H9 (cell line): ENCODE results near the gene IL20RA. TPM values are rescaled to one million over a fixed set of nuclear protein-coding genes. Genes with fewer than 3 reads are reported as not detected.

ENCODE experiments used
- DNase-seq: peaks from one replicate; pipeline ENCODE4 v3.0.0-alpha.2; 2017
- H2AFZ ChIP-seq: one replicate; pipeline ENCODE4 v1.6.1; 2013; ENCODE audit warnings: mild to moderate bottlenecking, low read length, control low read depth, moderate library complexity
- H2AK5ac ChIP-seq: 2 replicates; pipeline ENCODE4 v1.6.1; 2013; ENCODE audit warnings: low read length, control low read depth, mixed read lengths; ENCODE audit not compliant: insufficient read length
- H2BK120ac ChIP-seq: one replicate; pipeline ENCODE4 v1.6.1; 2013; ENCODE audit warnings: low read depth, mild to moderate bottlenecking, low read length, control low read depth, inconsistent platforms; ENCODE audit not compliant: poor library complexity, severe bottlenecking
- H2BK12ac ChIP-seq: 2 replicates; pipeline ENCODE4 v1.6.1; 2013; ENCODE audit warnings: low read length, control low read depth, mixed read lengths, low read depth; ENCODE audit not compliant: insufficient read length
- H2BK15ac ChIP-seq: 2 replicates; pipeline ENCODE4 v1.6.1; 2013; ENCODE audit warnings: low read depth, low read length, control low read depth
- H2BK20ac ChIP-seq: one replicate; pipeline ENCODE4 v1.6.1; 2013; ENCODE audit warnings: low read depth, mild to moderate bottlenecking, low read length, control low read depth, inconsistent platforms; ENCODE audit not compliant: poor library complexity, severe bottlenecking
- H2BK5ac ChIP-seq: 2 replicates; pipeline ENCODE4 v1.6.1; 2013; ENCODE audit warnings: low read length, control low read depth, mixed read lengths; ENCODE audit not compliant: insufficient read length
- H3K14ac ChIP-seq: 2 replicates; pipeline ENCODE4 v1.6.1; 2013; ENCODE audit warnings: low read length, control low read depth; ENCODE audit not compliant: insufficient read depth
- H3K18ac ChIP-seq: 2 replicates; pipeline ENCODE4 v1.6.1; 2013; ENCODE audit warnings: low read depth, mild to moderate bottlenecking, mixed read lengths, low read length, control low read depth; ENCODE audit not compliant: insufficient read length
- H3K23ac ChIP-seq: 2 replicates; pipeline ENCODE4 v1.6.1; 2013; ENCODE audit warnings: low read length, control low read depth, mixed read lengths, low read depth; ENCODE audit not compliant: insufficient read length
- H3K23me2 ChIP-seq: 2 replicates; pipeline ENCODE4 v1.6.1; 2013; ENCODE audit warnings: low read depth, mild to moderate bottlenecking, mixed read lengths, low read length, control low read depth; ENCODE audit not compliant: insufficient read length, poor library complexity, severe bottlenecking
- H3K27ac ChIP-seq: 2 replicates; pipeline ENCODE4 v1.5.1; 2013; ENCODE audit warnings: low read length, control low read depth, mixed read lengths, low read depth; ENCODE audit not compliant: insufficient read length
- H3K27me3 ChIP-seq: 2 replicates; pipeline ENCODE4 v1.6.1; 2013; ENCODE audit warnings: low read length, control low read depth, inconsistent platforms; ENCODE audit not compliant: insufficient read depth
- H3K4ac ChIP-seq: 2 replicates; pipeline ENCODE4 v1.6.1; 2013; ENCODE audit warnings: low read depth, mild to moderate bottlenecking, control low read depth, inconsistent platforms, low read length, moderate library complexity
- H3K4me1 ChIP-seq: 2 replicates; pipeline ENCODE4 v1.6.1; 2013; ENCODE audit warnings: low read length, control low read depth, inconsistent platforms; ENCODE audit not compliant: insufficient read depth
- H3K4me2 ChIP-seq: 2 replicates; pipeline ENCODE4 v1.6.1; 2013; ENCODE audit warnings: low read length, control low read depth, mixed read lengths; ENCODE audit not compliant: insufficient read length, insufficient read depth
- H3K56ac ChIP-seq: 2 replicates; pipeline ENCODE4 v1.6.1; 2013; ENCODE audit warnings: low read depth, mild to moderate bottlenecking, mixed read lengths, low read length, control low read depth; ENCODE audit not compliant: insufficient read length
- H3K79me1 ChIP-seq: 2 replicates; pipeline ENCODE4 v1.6.1; 2013; ENCODE audit warnings: low read depth, mild to moderate bottlenecking, moderate library complexity, low read length, control low read depth, inconsistent platforms; ENCODE audit not compliant: insufficient read depth, poor library complexity, severe bottlenecking
- H3K79me2 ChIP-seq: 2 replicates; pipeline ENCODE4 v1.6.1; 2013; ENCODE audit warnings: low read length, control low read depth, inconsistent platforms; ENCODE audit not compliant: insufficient read depth
- H3K9ac ChIP-seq: 2 replicates; pipeline ENCODE4 v1.6.1; 2013; ENCODE audit warnings: low read length, control low read depth, mixed read lengths; ENCODE audit not compliant: insufficient read length; ENCODE audit errors: extremely low read depth
- H3K9me3 ChIP-seq: one replicate; pipeline ENCODE4 v1.6.1; 2013; ENCODE audit warnings: low read depth, low read length, inconsistent platforms; ENCODE audit not compliant: control insufficient read depth
- H3T11ph ChIP-seq: one replicate; pipeline ENCODE4 v1.6.1; 2013; ENCODE audit warnings: mild to moderate bottlenecking, low read length, control low read depth, inconsistent platforms
- H4K20me1 ChIP-seq: one replicate; pipeline ENCODE4 v1.6.1; 2013; ENCODE audit not compliant: control insufficient read depth, insufficient read length, insufficient read depth
- H4K5ac ChIP-seq: 2 replicates; pipeline ENCODE4 v1.6.1; 2013; ENCODE audit warnings: low read depth, mild to moderate bottlenecking, mixed read lengths, low read length, control low read depth; ENCODE audit not compliant: insufficient read length
- H4K8ac ChIP-seq: replicated peaks from 2 replicates; pipeline ENCODE4 v1.6.1; 2013; ENCODE audit warnings: low read length, control low read depth, mixed read lengths, low read depth; ENCODE audit not compliant: insufficient read length
- H4K91ac ChIP-seq: 2 replicates; pipeline ENCODE4 v1.6.1; 2013; ENCODE audit warnings: low read depth, mild to moderate bottlenecking, moderate library complexity, mixed read lengths, low read length, control low read depth; ENCODE audit not compliant: insufficient read length
- H3K27ac Mint-ChIP-seq, 3 experiments: 2 replicates in 2 of 3; 3 replicates in 1 of 3; pipeline ENCODE4 v1.8.0; 2020 to 2021; ENCODE audit warnings: mixed read lengths in 3 of 3, mild to moderate bottlenecking in 1 of 3, moderate library complexity in 1 of 3
- H3K27me3 Mint-ChIP-seq: 2 replicates; pipeline ENCODE4 v1.8.0; 2021; ENCODE audit warnings: low read depth, mild to moderate bottlenecking, moderate library complexity, mixed read lengths
- H3K36me3 Mint-ChIP-seq, 3 experiments: 2 replicates in 2 of 3; 3 replicates in 1 of 3; pipeline ENCODE4 v1.8.0; 2020 to 2021; ENCODE audit warnings: low read depth in 3 of 3, mixed read lengths in 3 of 3; ENCODE audit not compliant: insufficient read depth in 1 of 3
- H3K4me1 Mint-ChIP-seq, 2 experiments: 2 replicates each; pipeline ENCODE4 v1.8.0; 2020; ENCODE audit warnings: mixed read lengths in 2 of 2
- H3K4me3 Mint-ChIP-seq, 2 experiments: 2 replicates in 1 of 2; 3 replicates in 1 of 2; pipeline ENCODE4 v1.8.0; 2020 to 2021; ENCODE audit warnings: mild to moderate bottlenecking in 2 of 2, mixed read lengths in 2 of 2, moderate library complexity in 1 of 2
- H3K9me3 Mint-ChIP-seq, 2 experiments: 2 replicates in 1 of 2; 3 replicates in 1 of 2; pipeline ENCODE4 v1.8.0; 2020; ENCODE audit warnings: mild to moderate bottlenecking in 2 of 2, mixed read lengths in 2 of 2, moderate library complexity in 1 of 2
- CTCF ChIP-seq: fragments of 200-600 bp; sonication (generic); conservative IDR thresholded peaks from 3 replicates; pipeline ENCODE4 v1.8.0; 2021; ENCODE audit warnings: antibody characterized with exemption, mild to moderate bottlenecking
- WGBS: extraction: QIAGEN DNeasy Blood & Tissue Kit; methylation state at CpG from one replicate; pipeline ENCODE4 v1.1.7; 2013; ENCODE audit warnings: missing lambda C conversion rate, low lambda C conversion rate, mixed read lengths; ENCODE audit not compliant: insufficient read length; ENCODE audit errors: extremely low coverage; 5-methylcytosine and 5-hydroxymethylcytosine counted together
- total RNA-seq: library from RNA; stranded (reverse); gene quantifications from 2 replicates; pipeline ENCODE4 v1.2.1, GENCODE V29; 2021

The IL20RA gene
- total RNA-seq, 1 experiment from 2014 or later: 0.74 TPM

- WGBS: no CpG with 5 or more reads among the region's 3 CpGs
- Mint-ChIP-seq H3K9me3 (peaks cover 0 to 3% of the 10 kb centered on the region in 2 experiments; a peak in 2 of 5 replicates), H3K27me3 (peaks cover under 1% of the 10 kb centered on the region; the same call in 1 of the 2 replicates), H3K27ac (no peak overlapping the region), H3K36me3 (no peaks in the 10 kb centered on the region), H3K4me3 (no peak overlapping the region), H3K4me1 (peaks cover 4 to 6% of the 10 kb centered on the region in 2 experiments; a peak in 3 of 4 replicates)
- Histone ChIP-seq H3K23ac (no peak overlapping the region), H3K14ac (no peak overlapping the region), H2BK120ac (no peak overlapping the region), H2BK20ac (no peak overlapping the region), H3K79me1 (no peaks in the 10 kb centered on the region), H3K18ac (no peak overlapping the region), H2BK12ac (no peak overlapping the region), H3K56ac (no peak overlapping the region), H3K4me1 (no peaks in the 10 kb centered on the region), H2BK5ac (no peak overlapping the region), H3K9ac (no peak overlapping the region), H2BK15ac (no peak overlapping the region), H3K4ac (no peak overlapping the region), H3K23me2 (no peaks in the 10 kb centered on the region), H3K27me3 (no peaks in the 10 kb centered on the region), H3T11ph (no peak overlapping the region), H3K27ac (no peak overlapping the region), H3K79me2 (no peaks in the 10 kb centered on the region), H4K5ac (no peak overlapping the region), H3K9me3 (no peaks in the 10 kb centered on the region), H2AK5ac (no peak overlapping the region), H2AFZ (no peak overlapping the region), H4K20me1 (no peaks in the 10 kb centered on the region), H3K4me2 (no peak overlapping the region), H4K91ac (no peak overlapping the region), H4K8ac (no peak overlapping the region)
- TF ChIP-seq CTCF: no peak
- DNase-seq: no peak
These were observed 11.5 kb upstream of the IL20RA start for GRCh38 chr6:137056121-137056880.
